HG03520 (cell line): ENCODE results near the gene GRIK4.
A peak's percentile ranks its signal among the peaks of the same experiment; 100 is the strongest.

Source experiments
- ATAC-seq: cut with Tn5 transposase; IDR thresholded peaks from one replicate; pipeline ENCODE4 v1.9.1; 2021; ENCODE audit warnings: mild to moderate bottlenecking, moderate library complexity; ENCODE audit not compliant: unreplicated experiment

GRIK4 gene

GRCh38 chr11:120824242-120824641 lies 312.7 kb downstream of the GRIK4 start:
- ATAC-seq = no peak

- no peak for ATAC-seq
Measured at GRCh38 chr11:120827198-120827597, 315.6 kb downstream of the GRIK4 start.

- no peak for ATAC-seq
Measured at GRCh38 chr11:120827820-120828219, 316.3 kb downstream of the GRIK4 start.

GRCh38 chr11:120828847-120829246 lies 317.3 kb downstream of the GRIK4 start:
- no peak for ATAC-seq

- ATAC-seq = no peak
Measured at GRCh38 chr11:120830085-120830620, 318.6 kb downstream of the GRIK4 start.

DNA sequence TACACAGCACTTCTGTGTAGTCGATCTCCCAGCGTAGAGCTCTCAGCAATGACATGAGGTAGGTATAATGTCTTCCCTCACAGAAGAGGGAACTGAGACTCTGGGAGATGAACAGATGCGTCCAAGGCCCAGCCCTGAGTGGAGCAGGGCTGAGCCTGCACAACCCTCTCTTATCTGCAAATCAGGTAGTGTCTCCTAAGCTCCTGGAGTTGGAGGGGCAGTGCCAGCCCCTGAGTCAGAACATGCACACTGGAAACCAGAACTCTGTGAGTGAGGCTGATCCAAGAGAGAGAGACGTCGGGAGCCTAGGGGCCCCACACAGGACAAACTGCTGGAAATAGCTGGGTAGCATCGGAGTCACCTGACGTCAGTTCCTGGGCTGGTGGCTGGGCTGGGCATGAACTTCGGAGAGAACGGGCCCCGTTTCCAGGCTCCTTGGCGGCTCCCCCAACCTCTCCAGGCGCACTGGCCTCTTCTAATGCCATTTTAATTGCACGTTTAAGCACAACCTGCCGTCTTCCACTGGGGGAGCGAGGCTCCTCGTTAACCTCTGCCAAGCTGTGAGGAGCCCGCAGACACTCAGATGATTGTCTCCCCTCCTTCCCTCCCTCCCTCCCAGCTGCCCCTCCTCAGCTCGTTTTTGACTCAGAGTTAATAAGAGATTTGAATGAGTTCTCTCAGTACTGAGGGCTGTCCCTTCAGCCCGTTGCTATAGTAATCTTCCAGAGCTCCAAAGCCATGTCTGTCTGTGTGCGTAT lies 321.1 kb downstream of the GRIK4 start:
- ATAC-seq = no peak

GRCh38 chr11:120834686-120835210 lies 323.2 kb downstream of the GRIK4 start:
- no peak for ATAC-seq

- peak; percentile 97 for ATAC-seq
Measured at GRCh38 chr11:120835601-120836228, 324.2 kb downstream of the GRIK4 start.

- ATAC-seq = no peak
Measured at GRCh38 chr11:120837696-120838095, 326.1 kb downstream of the GRIK4 start.

GRCh38 chr11:120839201-120839600 lies 327.7 kb downstream of the GRIK4 start:
- ATAC-seq = no peak

GRCh38 chr11:120839846-120840402 lies 328.4 kb downstream of the GRIK4 start:
- ATAC-seq = no peak

- no peak for ATAC-seq
Measured at GRCh38 chr11:120840661-120841060, 329.1 kb downstream of the GRIK4 start.

GRCh38 chr11:120841074-120841473 lies 329.5 kb downstream of the GRIK4 start:
- ATAC-seq = no peak

DNA sequence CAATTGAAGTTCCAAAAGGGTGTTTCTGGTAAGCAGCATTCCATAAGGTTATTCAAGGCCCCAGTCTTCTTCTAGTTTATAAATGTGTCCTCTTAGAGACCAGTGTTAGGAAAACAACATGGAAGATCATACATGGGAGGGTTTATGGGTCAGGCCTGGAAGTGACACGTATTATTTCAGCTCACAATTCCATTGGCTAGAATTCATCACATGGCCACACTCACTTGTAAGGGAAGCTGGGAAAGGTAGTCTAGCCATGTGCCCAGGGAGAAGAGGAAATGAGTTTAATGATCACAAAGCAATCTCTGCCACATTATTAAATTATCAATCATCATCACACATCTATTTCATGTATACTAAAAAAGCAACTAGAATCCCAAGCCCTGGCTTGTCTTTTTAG lies 330.6 kb downstream of the GRIK4 start:
- ATAC-seq = no peak

GRCh38 chr11:120853435-120853834 lies 341.9 kb downstream of the GRIK4 start:
- no peak for ATAC-seq

DNA sequence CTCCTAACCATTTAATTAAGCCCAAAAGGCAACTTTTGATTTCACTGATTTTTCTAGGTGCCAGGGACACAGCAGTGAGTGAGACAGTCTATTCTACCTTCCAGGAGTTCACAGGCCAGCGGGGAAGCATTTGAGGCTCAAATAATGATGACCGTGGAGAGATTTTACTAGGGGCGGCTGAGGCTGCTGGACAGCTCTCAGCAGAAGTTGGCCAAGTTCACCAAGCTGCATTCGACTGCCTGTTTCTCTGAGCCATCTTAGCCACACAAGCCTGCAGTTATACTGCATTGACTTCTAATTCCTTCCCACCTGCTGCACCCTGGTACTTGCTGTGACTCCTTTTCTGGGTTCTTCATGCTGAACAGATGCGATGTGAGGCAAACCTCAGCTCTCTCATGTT lies 343.4 kb downstream of the GRIK4 start:
- ATAC-seq = no peak

DNA sequence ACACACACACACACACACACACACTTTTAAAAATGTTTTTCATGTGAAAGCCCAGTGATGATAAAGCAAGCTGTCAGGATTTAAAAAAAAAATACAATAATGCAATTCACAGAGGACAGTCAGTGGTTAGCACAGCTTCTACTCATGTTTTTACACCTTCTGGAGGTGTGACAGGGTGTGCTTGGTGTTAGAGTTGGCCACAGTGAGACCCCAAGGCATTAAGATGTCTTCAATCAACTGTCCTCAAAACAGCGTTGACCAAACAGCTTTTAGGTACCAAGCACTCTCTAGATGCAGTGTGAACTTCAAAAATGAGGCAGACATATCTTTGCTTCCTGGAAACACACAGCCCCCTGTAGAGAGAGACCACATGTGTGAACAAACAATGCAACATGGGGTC lies 346.0 kb downstream of the GRIK4 start:
- no peak for ATAC-seq

DNA sequence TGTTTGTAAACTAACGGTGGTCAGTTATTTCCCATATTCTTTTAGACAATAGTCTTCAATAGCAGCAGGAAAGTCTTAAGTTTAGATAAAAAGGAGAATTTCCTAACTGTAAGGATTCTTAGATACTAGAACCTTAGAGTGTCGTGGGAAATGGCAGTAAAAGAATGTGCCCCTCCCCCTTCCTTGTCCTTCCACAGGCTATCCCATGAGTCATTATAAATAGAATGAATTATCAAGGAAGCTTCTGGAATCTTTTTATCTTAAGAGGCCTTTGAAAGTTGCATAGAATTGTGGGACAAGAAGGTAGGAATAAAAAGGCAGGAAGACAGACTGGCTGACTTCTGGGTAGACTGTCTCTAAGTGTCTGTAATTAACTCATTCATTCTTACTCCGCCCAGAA lies 347.2 kb downstream of the GRIK4 start:
- no peak for ATAC-seq

GRCh38 chr11:120859552-120860295 lies 348.2 kb downstream of the GRIK4 start:
- ATAC-seq = no peak

DNA sequence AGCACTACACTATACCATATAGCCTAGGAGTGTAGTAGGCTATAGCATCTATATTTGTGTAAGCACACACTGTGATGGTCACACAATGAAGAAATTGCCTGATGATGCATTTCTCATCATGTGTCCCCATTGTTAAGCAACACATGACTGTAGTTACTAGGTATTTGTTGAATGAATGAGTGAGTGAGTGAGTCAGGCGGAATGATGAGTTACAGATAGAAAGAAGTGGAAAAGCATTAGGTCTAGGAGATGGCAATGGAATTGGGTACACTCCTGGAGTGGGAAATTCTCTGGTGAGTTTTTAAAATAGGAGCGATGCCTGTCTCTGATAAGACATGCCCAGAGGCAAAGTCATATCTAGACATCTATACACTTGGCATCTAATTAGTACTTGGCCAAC lies 351.8 kb downstream of the GRIK4 start:
- no peak for ATAC-seq

GRCh38 chr11:120867024-120867423 lies 355.5 kb downstream of the GRIK4 start:
- ATAC-seq = no peak
